ENCODE measurements around the gene C1QTNF6.

The C1QTNF6 gene

GRCh38 chr22:37140686-37141323, 47.2 kb downstream of the C1QTNF6 start:
- in situ Hi-C loops (cut with MboI; ENCODE audit: low sequenced_read_pairs, unreplicated experiment) = no loop called here
- no peak for DNase-seq (ENCODE audit: low spot score)
- TF ChIP-seq, protein P1, sequence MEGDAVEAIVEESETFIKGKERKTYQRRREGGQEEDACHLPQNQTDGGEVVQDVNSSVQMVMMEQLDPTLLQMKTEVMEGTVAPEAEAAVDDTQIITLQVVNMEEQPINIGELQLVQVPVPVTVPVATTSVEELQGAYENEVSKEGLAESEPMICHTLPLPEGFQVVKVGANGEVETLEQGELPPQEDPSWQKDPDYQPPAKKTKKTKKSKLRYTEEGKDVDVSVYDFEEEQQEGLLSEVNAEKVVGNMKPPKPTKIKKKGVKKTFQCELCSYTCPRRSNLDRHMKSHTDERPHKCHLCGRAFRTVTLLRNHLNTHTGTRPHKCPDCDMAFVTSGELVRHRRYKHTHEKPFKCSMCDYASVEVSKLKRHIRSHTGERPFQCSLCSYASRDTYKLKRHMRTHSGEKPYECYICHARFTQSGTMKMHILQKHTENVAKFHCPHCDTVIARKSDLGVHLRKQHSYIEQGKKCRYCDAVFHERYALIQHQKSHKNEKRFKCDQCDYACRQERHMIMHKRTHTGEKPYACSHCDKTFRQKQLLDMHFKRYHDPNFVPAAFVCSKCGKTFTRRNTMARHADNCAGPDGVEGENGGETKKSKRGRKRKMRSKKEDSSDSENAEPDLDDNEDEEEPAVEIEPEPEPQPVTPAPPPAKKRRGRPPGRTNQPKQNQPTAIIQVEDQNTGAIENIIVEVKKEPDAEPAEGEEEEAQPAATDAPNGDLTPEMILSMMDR (IDR thresholded peaks at IDR 0.05; ENCODE audit: borderline replicate concordance, control extremely low read depth, extremely low read depth, insufficient read depth, missing control alignments) = no peak

DNA sequence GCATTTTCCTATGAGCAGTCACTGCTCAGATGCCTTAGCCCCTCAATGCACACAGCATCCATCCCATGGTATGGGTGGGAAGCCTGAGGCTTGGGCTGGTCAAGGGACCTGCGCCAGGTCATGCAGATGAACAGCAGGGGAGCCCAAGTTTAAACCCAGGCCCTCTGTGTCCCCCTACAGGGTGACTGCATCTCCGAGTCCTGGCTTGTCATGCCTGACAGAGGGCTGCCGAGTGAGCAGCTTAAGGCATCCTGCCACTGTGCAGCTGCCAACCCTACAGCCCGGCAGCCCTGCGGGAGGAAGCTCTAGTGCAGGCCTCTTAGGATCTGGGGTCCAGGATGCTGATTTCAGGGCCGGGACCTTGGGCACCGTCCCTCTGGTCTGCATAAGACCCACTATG, 48.3 kb downstream of the C1QTNF6 start:
- in situ Hi-C loops (cut with MboI; ENCODE audit: low sequenced_read_pairs, unreplicated experiment) = no loop called here

GRCh38 chr22:37138849-37139561, 49.0 kb downstream of the C1QTNF6 start:
- in situ Hi-C loops (cut with MboI; ENCODE audit: low sequenced_read_pairs, unreplicated experiment) = no loop called here
- no peak for DNase-seq (ENCODE audit: low spot score)
- TF ChIP-seq, protein P1 (IDR thresholded peaks at IDR 0.05; ENCODE audit: borderline replicate concordance, control extremely low read depth, extremely low read depth, insufficient read depth, missing control alignments) = no peak

More for the DNA sequence above, 48.3 kb downstream of the C1QTNF6 start:
- TF ChIP-seq, protein P1 (IDR thresholded peaks at IDR 0.05; ENCODE audit: borderline replicate concordance, control extremely low read depth, extremely low read depth, insufficient read depth, missing control alignments) = no peak
- no peak for DNase-seq (ENCODE audit: low spot score)

DNA sequence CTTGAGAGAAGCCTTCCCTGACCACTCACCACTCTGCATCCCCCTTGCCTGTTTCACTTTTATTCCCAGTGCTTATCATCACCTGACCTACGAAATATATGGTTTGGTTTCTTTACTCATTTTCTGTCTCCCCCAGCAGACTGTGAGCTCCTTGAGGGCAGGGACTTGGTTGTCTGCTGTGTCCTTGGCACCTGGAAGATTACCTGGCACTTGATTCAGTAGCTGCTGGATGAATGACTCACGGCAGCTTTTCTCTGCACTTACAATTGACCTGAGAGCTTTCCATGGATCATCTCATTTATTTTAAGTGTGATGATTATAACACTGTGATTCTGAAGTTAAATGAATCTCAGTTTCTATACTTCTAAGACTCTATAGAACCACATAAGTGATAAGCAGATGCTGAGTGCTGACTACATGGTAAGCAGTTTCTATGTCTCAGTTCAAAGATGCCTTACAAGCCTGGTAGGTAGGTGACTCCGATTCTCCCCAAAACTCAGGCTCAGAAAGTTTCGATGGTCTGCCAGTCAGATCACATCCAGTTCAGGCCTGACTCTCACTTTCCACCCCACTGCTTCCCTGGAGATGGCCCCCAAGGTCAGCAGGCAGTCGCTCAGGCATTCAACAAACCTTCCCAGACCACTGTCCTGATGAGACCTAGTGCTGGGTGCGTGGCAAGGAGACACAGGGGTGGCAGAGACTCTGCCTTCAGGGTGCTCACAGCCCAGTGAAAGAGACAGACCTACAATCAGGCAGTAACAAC, 50.0 kb downstream of the C1QTNF6 start:
- DNase-seq (ENCODE audit: low spot score) = no peak
- in situ Hi-C loops (cut with MboI; ENCODE audit: low sequenced_read_pairs, unreplicated experiment) = no loop called here
- TF ChIP-seq, protein P1 (IDR thresholded peaks at IDR 0.05; ENCODE audit: borderline replicate concordance, control extremely low read depth, extremely low read depth, insufficient read depth, missing control alignments) = no peak

DNA sequence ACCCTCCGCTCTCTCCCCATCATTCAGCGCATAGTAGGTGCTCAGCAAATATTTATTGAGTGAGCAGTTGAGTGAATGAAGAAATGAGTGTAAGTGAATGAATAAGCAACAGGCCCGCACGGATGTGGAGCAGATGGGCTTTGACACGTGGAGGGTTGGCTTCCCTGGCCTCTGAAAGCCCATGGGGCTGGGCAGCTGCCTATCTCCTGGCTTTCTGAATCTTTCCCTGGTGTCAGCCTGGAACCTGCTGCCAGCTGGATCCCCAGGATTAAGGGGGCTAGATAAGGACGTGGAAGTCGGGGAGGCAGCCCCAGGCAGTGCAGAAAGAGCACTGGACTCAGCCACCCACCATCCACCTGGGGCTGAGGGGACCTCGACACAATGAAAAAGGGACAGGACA, 50.9 kb downstream of the C1QTNF6 start:
- TF ChIP-seq, protein P1 (IDR thresholded peaks at IDR 0.05; ENCODE audit: borderline replicate concordance, control extremely low read depth, extremely low read depth, insufficient read depth, missing control alignments) = no peak
- no peak for DNase-seq (ENCODE audit: low spot score)
- in situ Hi-C loops (cut with MboI; ENCODE audit: low sequenced_read_pairs, unreplicated experiment) = no loop called here

DNA sequence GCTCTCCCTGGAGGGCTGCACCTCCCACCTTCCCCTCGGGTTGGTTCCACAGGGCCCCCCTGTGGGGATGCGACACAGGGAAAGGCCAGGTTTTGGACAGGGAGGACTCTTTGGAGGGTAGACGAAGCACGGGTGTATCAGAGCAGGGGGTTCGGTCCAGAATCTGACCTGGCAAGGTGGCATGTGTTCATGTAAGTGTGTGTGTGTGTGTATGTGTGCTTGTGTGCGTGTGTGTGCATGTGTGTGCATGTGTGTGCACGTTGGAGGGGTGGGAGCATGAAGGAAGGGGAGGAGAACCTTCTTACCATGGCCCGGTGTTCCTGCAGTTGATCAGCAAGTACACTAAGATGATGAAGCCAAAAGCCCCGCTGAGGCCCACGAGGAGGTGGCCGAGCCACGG, 53.0 kb downstream of the C1QTNF6 start:
- TF ChIP-seq, protein P1 (IDR thresholded peaks at IDR 0.05; ENCODE audit: borderline replicate concordance, control extremely low read depth, extremely low read depth, insufficient read depth, missing control alignments) = no peak
- DNase-seq (ENCODE audit: low spot score) = no peak
- in situ Hi-C loops (cut with MboI; ENCODE audit: low sequenced_read_pairs, unreplicated experiment) = no loop called here
